Esophagus muscularis mucosa (tissue), 4 donors: ENCODE results near the gene EIF1.

Source experiments
- CTCF ChIP-seq, 3 experiments: fragments of 200-600 bp in 2 of 3; fragments of 450-650 bp in 1 of 3; sonication (generic) in 2 of 3; IDR thresholded peaks; one replicate each; pipeline ENCODE4 v1.5.1; 2017 to 2019; ENCODE audit warnings: antibody characterized with exemption in 3 of 3, mild to moderate bottlenecking in 2 of 3, moderate library complexity in 1 of 3
- EP300 ChIP-seq: sonication (generic); formaldehyde crosslinking; IDR thresholded peaks from one replicate; pipeline ENCODE4 v1.6.1; 2017; ENCODE audit warnings: antibody characterized with exemption
- POLR2A ChIP-seq: fragments of 450-650 bp; IDR thresholded peaks from one replicate; pipeline ENCODE4 v1.6.1; 2017; ENCODE audit warnings: antibody characterized with exemption, moderate library complexity, mild to moderate bottlenecking, low read depth

- TF ChIP-seq CTCF (IDR thresholded peaks at IDR 0.05), result no peak
- no peak for TF ChIP-seq POLR2A
- no peak for TF ChIP-seq EP300
Observed at GRCh38 chr17:41682631-41683030, 6.1 kb upstream of the EIF1 start.
